Neural cell (in vitro differentiated cells): Measurements from ENCODE around the gene DHX58. TPM values are rescaled to one million over a fixed set of nuclear protein-coding genes. Genes with fewer than 3 reads are reported as not detected.

ENCODE experiments used
- H2AFZ ChIP-seq: fragments of 200-600, 300-800 bp; sonication (generic), shearing (Covaris generic); 2 replicates; pipeline ENCODE4 v1.6.0; 2014; ENCODE audit warnings: low read depth, mild to moderate bottlenecking, antibody characterized with exemption, low read length, moderate library complexity
- H3F3A ChIP-seq: fragments of 200-600 bp; shearing (Covaris generic); 2 replicates; pipeline ENCODE4 v1.6.1; 2016; ENCODE audit warnings: mild to moderate bottlenecking, moderate library complexity, mixed read lengths, antibody characterized with exemption, low read length; ENCODE audit not compliant: insufficient read depth, poor library complexity, severe bottlenecking
- H3K27ac ChIP-seq: fragments of 200-600, 300-800 bp; sonication (generic), shearing (Covaris generic); 2 replicates; pipeline ENCODE4 v1.5.1; 2014; ENCODE audit warnings: mild to moderate bottlenecking, low read length, moderate library complexity
- H3K27me3 ChIP-seq: fragments of 300-800, 200-600 bp; sonication (generic), shearing (Covaris generic); 2 replicates; pipeline ENCODE4 v1.6.0; 2014; ENCODE audit warnings: mild to moderate bottlenecking, low read depth, low read length, moderate library complexity; ENCODE audit not compliant: insufficient read depth
- H3K36me3 ChIP-seq: fragments of 300-800, 200-600 bp; sonication (generic), shearing (Covaris generic); 2 replicates; pipeline ENCODE4 v1.5.1; 2014; ENCODE audit warnings: mild to moderate bottlenecking, antibody characterized with exemption, low read length, moderate library complexity; ENCODE audit not compliant: insufficient read depth
- H3K4me2 ChIP-seq: fragments of 300-800, 200-600 bp; sonication (generic), shearing (Covaris generic); 2 replicates; pipeline ENCODE4 v1.6.0; 2014; ENCODE audit warnings: mild to moderate bottlenecking, low read length
- H3K4me3 ChIP-seq: fragments of 300-800, 200-600 bp; sonication (generic), shearing (Covaris generic); 2 replicates; pipeline ENCODE4 v1.5.1; 2014; ENCODE audit warnings: mild to moderate bottlenecking, low read length, moderate library complexity
- H3K79me2 ChIP-seq: fragments of 200-600 bp; shearing (Covaris generic); replicated peaks from 2 replicates; pipeline ENCODE4 v1.6.0; 2014; ENCODE audit warnings: mild to moderate bottlenecking, low read length, moderate library complexity; ENCODE audit not compliant: insufficient read depth
- H3K9ac ChIP-seq: fragments of 300-800, 200-600 bp; sonication (generic), shearing (Covaris generic); 2 replicates; pipeline ENCODE4 v1.6.1; 2016; ENCODE audit warnings: mild to moderate bottlenecking, low read length, mixed read lengths
- H3K9me2 ChIP-seq: fragments of 200-600 bp; shearing (Covaris generic); 2 replicates; pipeline ENCODE4 v1.6.1; 2016; ENCODE audit warnings: mild to moderate bottlenecking, low read length, mixed read lengths; ENCODE audit not compliant: insufficient read depth
- H3K9me3 ChIP-seq: fragments of 200-600, 300-800 bp; sonication (generic), shearing (Covaris generic); 2 replicates; pipeline ENCODE4 v1.6.1; 2016; ENCODE audit warnings: mild to moderate bottlenecking, mixed run types, low read length, moderate library complexity, mixed read lengths
- H4K20me1 ChIP-seq: fragments of 200-600 bp; shearing (Covaris generic); 2 replicates; pipeline ENCODE4 v1.6.1; 2016; ENCODE audit warnings: mild to moderate bottlenecking, mixed run types; ENCODE audit not compliant: insufficient read depth
- CTCF ChIP-seq: fragments of 450-650 bp; IDR thresholded peaks from 2 replicates; pipeline ENCODE4 v1.5.1; 2014; ENCODE audit warnings: antibody characterized with exemption, mild to moderate bottlenecking, moderate library complexity; ENCODE audit not compliant: poor library complexity, severe bottlenecking
- EP300 ChIP-seq: fragments of 450-650 bp; conservative IDR thresholded peaks from 2 replicates; pipeline ENCODE4 v1.6.1; 2014; ENCODE audit warnings: antibody characterized with exemption, mild to moderate bottlenecking, moderate library complexity; ENCODE audit not compliant: poor library complexity, severe bottlenecking
- EZH2 ChIP-seq: fragments of 200-600, 300-800 bp; shearing (Covaris generic), sonication (generic); IDR thresholded peaks from 2 replicates; pipeline ENCODE4 v1.6.1; 2014; ENCODE audit warnings: antibody characterized with exemption, low read length, borderline replicate concordance, mild to moderate bottlenecking; ENCODE audit not compliant: insufficient read depth, poor library complexity, severe bottlenecking
- MXI1 ChIP-seq: fragments of 450-650 bp; conservative IDR thresholded peaks from 2 replicates; pipeline ENCODE4 v1.6.1; 2014; ENCODE audit warnings: antibody characterized with exemption, mild to moderate bottlenecking; ENCODE audit not compliant: poor library complexity, severe bottlenecking
- POLR2AphosphoS5 ChIP-seq: IDR thresholded peaks from 2 replicates; pipeline ENCODE4 v1.6.1; 2012
- RAD21 ChIP-seq: fragments of 450-650 bp; conservative IDR thresholded peaks from 2 replicates; pipeline ENCODE4 v1.6.1; 2014; ENCODE audit warnings: antibody characterized with exemption, mild to moderate bottlenecking, moderate library complexity
- REST ChIP-seq: IDR thresholded peaks from 2 replicates; pipeline ENCODE4 v1.6.1; 2012; ENCODE audit warnings: borderline replicate concordance
- SMC3 ChIP-seq: fragments of 450-650 bp; conservative IDR thresholded peaks from 2 replicates; pipeline ENCODE4 v1.6.1; 2014; ENCODE audit warnings: antibody characterized with exemption, mild to moderate bottlenecking, moderate library complexity; ENCODE audit not compliant: poor library complexity
- TAF1 ChIP-seq: IDR thresholded peaks from 2 replicates; pipeline ENCODE4 v1.6.1; 2012; ENCODE audit warnings: low read depth
- polyA plus RNA-seq: library from polyadenylated mRNA; depleted of rRNA; stranded (reverse); fragments of >200 nt; gene quantifications from 2 replicates; pipeline ENCODE4 v1.2.3, GENCODE V29; 2014

The DHX58 gene
- polyA plus RNA-seq, 1 donor from 2014 or later, result 0.87 TPM

- Histone ChIP-seq H2AFZ (no peak overlapping the region), H3K9me2 (no peaks in the 10 kb centered on the region), H3K27ac (no peak overlapping the region), H3K4me2 (no peak overlapping the region), H3K36me3 (no peaks in the 10 kb centered on the region), H3K4me3 (no peak overlapping the region), H3K9me3 (no peaks in the 10 kb centered on the region), H3K27me3 (no peaks in the 10 kb centered on the region), H3K79me2 (no peaks in the 10 kb centered on the region), H4K20me1 (no peaks in the 10 kb centered on the region), H3K9ac (no peak overlapping the region), H3F3A (no peaks in the 10 kb centered on the region)
- no peak for TF ChIP-seq EZH2
- TF ChIP-seq RAD21, result no peak
- TF ChIP-seq CTCF, result no peak
- no peak for TF ChIP-seq REST
- TF ChIP-seq EP300, result no peak
- no peak for TF ChIP-seq SMC3
- TF ChIP-seq MXI1, result no peak
- no peak for TF ChIP-seq POLR2AphosphoS5
- TF ChIP-seq TAF1, result no peak
These were observed 21.0 kb upstream of the DHX58 start for GRCh38 chr17:42133461-42134041.

- Histone ChIP-seq H3K9me2 (no peaks in the 10 kb centered on the region), H3K9ac (no peak overlapping the region), H2AFZ (no peak overlapping the region), H3K79me2 (no peaks in the 10 kb centered on the region), H3F3A (no peaks in the 10 kb centered on the region), H3K4me2 (no peak overlapping the region), H3K36me3 (no peaks in the 10 kb centered on the region), H3K4me3 (no peak overlapping the region), H3K27ac (no peak overlapping the region), H4K20me1 (no peaks in the 10 kb centered on the region), H3K9me3 (no peaks in the 10 kb centered on the region), H3K27me3 (no peaks in the 10 kb centered on the region)
- TF ChIP-seq REST, result no peak
- no peak for TF ChIP-seq TAF1
- no peak for TF ChIP-seq EP300
- no peak for TF ChIP-seq CTCF
- TF ChIP-seq SMC3, result no peak
- no peak for TF ChIP-seq MXI1
- no peak for TF ChIP-seq POLR2AphosphoS5
- no peak for TF ChIP-seq EZH2
- no peak for TF ChIP-seq RAD21
These were observed 20.4 kb upstream of the DHX58 start for GRCh38 chr17:42132941-42133340.
